ENCODE measurements around the gene ADAMTS4. TPM values are rescaled to one million over a fixed set of nuclear protein-coding genes. Genes with fewer than 3 reads are reported as not detected.

The ADAMTS4 gene
- total and polyA plus RNA-seq, 9 of the 15 experiments (the other 6 are each of a cell fraction or from before 2014, with no cell fraction given), result 0.07 to 3.7 (median 0.41) TPM

DNA sequence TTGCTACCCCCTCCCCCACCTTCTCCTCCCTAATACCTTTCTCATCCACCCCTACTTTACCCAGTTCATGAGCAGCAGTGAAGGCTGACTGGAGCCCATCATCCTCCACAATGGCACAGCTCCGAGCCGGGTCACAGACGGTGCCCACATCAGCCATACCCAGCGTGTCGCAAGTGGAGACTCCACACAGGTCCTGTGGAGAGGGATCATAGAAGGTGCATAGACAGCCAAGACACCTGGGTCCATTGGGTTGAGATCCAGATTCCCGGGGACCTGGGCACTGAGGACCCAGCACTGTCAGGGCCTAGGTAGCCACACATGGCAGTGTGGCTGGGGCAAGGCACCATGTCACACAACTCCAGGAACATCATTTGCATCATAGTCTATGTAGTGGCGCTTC is 2.7 kb downstream of the ADAMTS4 start:
- DNase-seq (ENCODE audit: extremely low read depth in 1 of 4, low spot score in 3 of 4) (no peak), ATAC-seq (no peak), FAIRE-seq (no peak)
- CTCF ChIA-PET (ENCODE audit: low intra/inter-chr PET ratio), result interaction anchor here (0.5 kb wide), 1 partner anchor 177 kb away, joined by 3 read pairs; no protein-coding TSS in a partner anchor
- intact Hi-C loops (cut with micrococcal nuclease) (no loop called here), in situ Hi-C loops (cut with MboI) (no loop called here)
- no peak overlapping the region for H3K9ac ChIP-seq (ENCODE audit: insufficient read depth in 1 of 2, low read depth in 2 of 2, low read length in 2 of 2)
- 96% methylated on average over 7 of the region's 7 CpGs for WGBS (ENCODE audit: insufficient coverage, low coverage, missing lambda C conversion rate)
- no peak overlapping the region for H3K4me3 ChIP-seq
- H4K20me1 ChIP-seq (replicated peaks; ENCODE audit: control insufficient read depth, insufficient read depth, low read length), result no peaks in the 10 kb centered on the region
- H3K79me2 ChIP-seq (ENCODE audit: control insufficient read depth, insufficient read depth, low read length), result no peaks in the 10 kb centered on the region
- H3K27me3 ChIP-seq (ENCODE audit: control insufficient read depth in 2 of 2, insufficient read depth in 2 of 2, low read length in 2 of 2), result no peaks in the 10 kb centered on the region
- no TSS peak for BruUV-seq (replicated peaks)
- POLR2A ChIA-PET, result no interaction called here
- no peaks in the 10 kb centered on the region for H3K9me1 ChIP-seq (ENCODE audit: control insufficient read depth, insufficient read depth, low read length)
- H3K4me1 ChIP-seq (replicated peaks in 1 of 2; ENCODE audit: control insufficient read depth in 2 of 2, insufficient read depth in 2 of 2, low read length in 2 of 2), result peaks cover 52 to 59% of the 10 kb centered on the region in 2 experiments
- no peaks in the 10 kb centered on the region for H3K9me3 ChIP-seq (replicated peaks; ENCODE audit: control insufficient read depth, insufficient read depth, low read depth, low read length)
- H2AFZ ChIP-seq (ENCODE audit: low read depth, low read length), result no peak overlapping the region
- TF ChIP-seq RFX7 (CRISPR knock-in tag; IDR thresholded peaks at IDR 0.05) (no peak), ZNF507 (tag; conservative IDR thresholded peaks at IDR 0.05) (no peak), PML (IDR thresholded peaks at IDR 0.05; ENCODE audit: low read length) (no peak), MIER1 (IDR thresholded peaks at IDR 0.05; ENCODE audit: low read depth) (no peak), KLF6 (CRISPR knock-in tag; IDR thresholded peaks at IDR 0.05; ENCODE audit: borderline replicate concordance) (no peak), LARP7 (IDR thresholded peaks at IDR 0.05) (no peak), TCF7 (IDR thresholded peaks at IDR 0.05; ENCODE audit: borderline replicate concordance) (no peak), MTF1 (CRISPR knock-in tag; IDR thresholded peaks at IDR 0.05; ENCODE audit: borderline replicate concordance) (no peak), RBM15 (IDR thresholded peaks at IDR 0.05; ENCODE audit: insufficient read depth, low read length) (no peak), ZNF354B (CRISPR knock-in tag; IDR thresholded peaks at IDR 0.05) (no peak), TEAD2 (tag; IDR thresholded peaks at IDR 0.05) (no peak)
- TF ChIP-seq, protein P1, sequence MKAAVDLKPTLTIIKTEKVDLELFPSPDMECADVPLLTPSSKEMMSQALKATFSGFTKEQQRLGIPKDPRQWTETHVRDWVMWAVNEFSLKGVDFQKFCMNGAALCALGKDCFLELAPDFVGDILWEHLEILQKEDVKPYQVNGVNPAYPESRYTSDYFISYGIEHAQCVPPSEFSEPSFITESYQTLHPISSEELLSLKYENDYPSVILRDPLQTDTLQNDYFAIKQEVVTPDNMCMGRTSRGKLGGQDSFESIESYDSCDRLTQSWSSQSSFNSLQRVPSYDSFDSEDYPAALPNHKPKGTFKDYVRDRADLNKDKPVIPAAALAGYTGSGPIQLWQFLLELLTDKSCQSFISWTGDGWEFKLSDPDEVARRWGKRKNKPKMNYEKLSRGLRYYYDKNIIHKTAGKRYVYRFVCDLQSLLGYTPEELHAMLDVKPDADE (conservative IDR thresholded peaks at IDR 0.05; ENCODE audit: control insufficient read depth, low read depth, low read length), result no peak
- TF ChIP-seq, protein P2, sequence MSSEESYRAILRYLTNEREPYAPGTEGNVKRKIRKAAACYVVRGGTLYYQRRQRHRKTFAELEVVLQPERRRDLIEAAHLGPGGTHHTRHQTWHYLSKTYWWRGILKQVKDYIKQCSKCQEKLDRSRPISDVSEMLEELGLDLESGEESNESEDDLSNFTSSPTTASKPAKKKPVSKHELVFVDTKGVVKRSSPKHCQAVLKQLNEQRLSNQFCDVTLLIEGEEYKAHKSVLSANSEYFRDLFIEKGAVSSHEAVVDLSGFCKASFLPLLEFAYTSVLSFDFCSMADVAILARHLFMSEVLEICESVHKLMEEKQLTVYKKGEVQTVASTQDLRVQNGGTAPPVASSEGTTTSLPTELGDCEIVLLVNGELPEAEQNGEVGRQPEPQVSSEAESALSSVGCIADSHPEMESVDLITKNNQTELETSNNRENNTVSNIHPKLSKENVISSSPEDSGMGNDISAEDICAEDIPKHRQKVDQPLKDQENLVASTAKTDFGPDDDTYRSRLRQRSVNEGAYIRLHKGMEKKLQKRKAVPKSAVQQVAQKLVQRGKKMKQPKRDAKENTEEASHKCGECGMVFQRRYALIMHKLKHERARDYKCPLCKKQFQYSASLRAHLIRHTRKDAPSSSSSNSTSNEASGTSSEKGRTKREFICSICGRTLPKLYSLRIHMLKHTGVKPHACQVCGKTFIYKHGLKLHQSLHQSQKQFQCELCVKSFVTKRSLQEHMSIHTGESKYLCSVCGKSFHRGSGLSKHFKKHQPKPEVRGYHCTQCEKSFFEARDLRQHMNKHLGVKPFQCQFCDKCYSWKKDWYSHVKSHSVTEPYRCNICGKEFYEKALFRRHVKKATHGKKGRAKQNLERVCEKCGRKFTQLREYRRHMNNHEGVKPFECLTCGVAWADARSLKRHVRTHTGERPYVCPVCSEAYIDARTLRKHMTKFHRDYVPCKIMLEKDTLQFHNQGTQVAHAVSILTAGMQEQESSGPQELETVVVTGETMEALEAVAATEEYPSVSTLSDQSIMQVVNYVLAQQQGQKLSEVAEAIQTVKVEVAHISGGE (CRISPR knock-in tag; IDR thresholded peaks at IDR 0.05), result no peak
- H3K27ac ChIP-seq (ENCODE audit: extremely low read depth, low read depth, low read length), result no peak overlapping the region
- no peaks in the 10 kb centered on the region for H3K36me3 ChIP-seq (ENCODE audit: control insufficient read depth, insufficient read depth, low read length)
- H3K4me2 ChIP-seq (ENCODE audit: insufficient read depth, low read length), result no peak overlapping the region
